Esophagus (tissue), 2 donors: ENCODE data around the gene DBR1. TPM values are rescaled to one million over a fixed set of nuclear protein-coding genes. Genes with fewer than 3 reads are reported as not detected.

Experiments used
- H3K27ac ChIP-seq, 2 donors: one replicate each; pipeline ENCODE4 v1.5.1; 2013; ENCODE audit warnings: low read depth in 2 of 2, mild to moderate bottlenecking in 2 of 2, inconsistent platforms in 1 of 2, low read length in 1 of 2, moderate library complexity in 1 of 2
- H3K27me3 ChIP-seq, 2 donors: one replicate each; pipeline ENCODE4 v1.6.1; 2013; ENCODE audit warnings: low read length in 2 of 2, control low read depth in 1 of 2, mild to moderate bottlenecking in 1 of 2; ENCODE audit not compliant: insufficient read depth in 2 of 2, control insufficient read depth in 1 of 2
- H3K36me3 ChIP-seq, 2 donors: one replicate each; pipeline ENCODE4 v1.6.1; 2013; ENCODE audit warnings: low read length in 1 of 2; ENCODE audit not compliant: control insufficient read depth in 2 of 2, insufficient read depth in 2 of 2
- H3K4me1 ChIP-seq, 2 donors: one replicate each; pipeline ENCODE4 v1.6.1; 2013; ENCODE audit warnings: low read length in 1 of 2; ENCODE audit not compliant: control insufficient read depth in 2 of 2, insufficient read depth in 2 of 2
- H3K4me3 ChIP-seq, 2 donors: one replicate each; pipeline ENCODE4 v1.5.1; 2013; ENCODE audit warnings: low read length in 2 of 2, mild to moderate bottlenecking in 2 of 2, low read depth in 1 of 2, moderate library complexity in 1 of 2
- H3K9me3 ChIP-seq, 2 donors: one replicate each; pipeline ENCODE4 v1.6.1; 2013; ENCODE audit warnings: mild to moderate bottlenecking in 2 of 2, low read depth in 1 of 2, low read length in 1 of 2, moderate library complexity in 1 of 2; ENCODE audit not compliant: control insufficient read depth in 2 of 2, insufficient read depth in 1 of 2
- WGBS, 2 donors: extraction: QIAGEN DNeasy Blood & Tissue Kit; methylation state at CpG; one replicate each; pipeline ENCODE4 v1.1.7; 2013; 5-methylcytosine and 5-hydroxymethylcytosine counted together
- polyA plus RNA-seq, 2 donors: library from polyadenylated mRNA; stranded (reverse); fragments of 200-250 nt; gene quantifications; one replicate each; pipeline ENCODE4 v1.2.3, GENCODE V29; 2013
- donor health status: healthy with polysubstance abuse.
- donor health status: Bipolar disorder and iron deficiency.

DBR1 gene
- polyA plus RNA-seq, 2 donors: 3.6 to 6.3 TPM

DNA sequence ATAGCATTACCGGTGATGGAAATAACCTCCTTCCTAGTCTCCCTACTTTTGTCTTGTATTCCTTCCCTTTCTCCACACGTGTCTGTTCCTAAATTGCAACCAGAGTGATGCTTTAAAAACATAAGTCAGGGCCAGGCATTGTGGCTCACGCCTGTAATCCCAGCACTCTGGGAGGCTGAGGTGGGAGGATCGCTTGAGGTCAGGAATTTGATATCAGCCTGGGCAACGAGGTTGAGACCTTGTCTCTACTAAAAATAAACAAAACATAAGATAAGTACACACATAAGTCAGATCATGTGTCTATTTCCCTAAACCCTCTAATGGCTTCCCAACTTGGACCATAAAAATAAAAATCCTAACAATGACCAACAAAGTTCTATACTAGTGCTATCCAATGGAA lies 30.8 kb upstream of the DBR1 start:
- Histone ChIP-seq H3K9me3 (no peaks in the 10 kb centered on the region), H3K4me3 (no peak overlapping the region), H3K27me3 (no peaks in the 10 kb centered on the region), H3K36me3 (peaks cover 0 to 3% of the 10 kb centered on the region in 2 donors), H3K4me1 (no peaks in the 10 kb centered on the region), H3K27ac (no peak overlapping the region)
- 79 to 83% methylated on average over 5 of the region's 5 CpGs for WGBS, 2 donors

DNA sequence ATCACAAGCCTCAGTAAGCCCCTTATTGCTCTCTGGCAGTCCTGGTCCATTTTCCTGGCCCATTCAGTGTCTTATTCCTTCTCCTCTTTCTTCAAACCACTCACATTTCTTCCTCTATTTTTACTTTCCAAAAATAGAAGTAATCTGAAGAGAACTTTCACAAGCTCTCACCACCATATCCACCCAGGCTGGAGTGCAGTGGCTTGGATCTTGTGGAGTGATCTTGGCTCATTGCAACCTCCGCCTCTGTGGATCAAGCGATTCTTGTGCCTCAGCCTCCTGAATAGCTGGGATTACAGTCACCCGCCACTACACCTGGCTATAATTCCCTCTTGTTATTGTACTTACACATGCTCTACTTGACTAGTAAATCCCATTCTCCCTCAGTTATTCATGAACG lies 29.2 kb upstream of the DBR1 start:
- no peak overlapping the region for H3K4me3 ChIP-seq
- no peaks in the 10 kb centered on the region for H3K4me1 ChIP-seq
- H3K36me3 ChIP-seq: peaks cover 0 to 3% of the 10 kb centered on the region in 2 donors
- no peak overlapping the region for H3K27ac ChIP-seq
- 79 to 82% methylated on average over 4 of the region's 4 CpGs for WGBS, 2 donors
- no peaks in the 10 kb centered on the region for H3K9me3 ChIP-seq
- H3K27me3 ChIP-seq: no peaks in the 10 kb centered on the region

GRCh38 chr3:138202945-138203701 lies 28.4 kb upstream of the DBR1 start:
- Histone ChIP-seq H3K27me3 (no peaks in the 10 kb centered on the region), H3K4me1 (no peaks in the 10 kb centered on the region)
- 84 to 93% methylated on average over 3 of the region's 3 CpGs for WGBS, 2 donors

GRCh38 chr3:138200424-138200823 lies 25.7 kb upstream of the DBR1 start:
- Histone ChIP-seq H3K9me3 (no peaks in the 10 kb centered on the region), H3K27me3 (no peaks in the 10 kb centered on the region), H3K4me1 (no peaks in the 10 kb centered on the region), H3K36me3 (peaks cover 0 to 3% of the 10 kb centered on the region in 2 donors), H3K4me3 (no peak overlapping the region), H3K27ac (no peak overlapping the region)
- WGBS, 2 donors: 84 to 86% methylated on average over 1 of the region's 1 CpG

More at GRCh38 chr3:138202945-138203701, 28.4 kb upstream of the DBR1 start:
- H3K9me3 ChIP-seq: no peaks in the 10 kb centered on the region
- H3K4me3 ChIP-seq: no peak overlapping the region
- peaks cover 0 to 3% of the 10 kb centered on the region in 2 donors for H3K36me3 ChIP-seq
- H3K27ac ChIP-seq: no peak overlapping the region

DNA sequence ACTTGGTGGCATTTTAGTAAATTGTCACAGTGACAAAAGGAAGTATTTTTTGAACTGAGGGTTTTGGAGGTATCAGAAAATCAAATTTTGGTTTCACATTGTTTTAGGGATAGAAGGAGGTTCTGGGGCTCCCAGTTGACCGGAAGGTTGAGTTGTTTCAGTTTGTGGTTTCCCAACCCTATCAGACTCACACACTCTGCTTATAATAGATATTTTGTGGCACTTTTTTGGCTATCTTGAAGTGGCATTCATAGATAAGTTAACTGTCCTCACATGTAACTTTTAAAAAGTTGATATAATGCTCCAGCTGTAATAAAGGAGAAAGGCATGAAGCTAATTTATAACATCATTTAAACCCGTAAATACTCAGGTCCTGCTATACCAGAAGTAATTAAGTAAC lies 25.1 kb upstream of the DBR1 start:
- Histone ChIP-seq H3K4me3 (no peak overlapping the region), H3K9me3 (no peaks in the 10 kb centered on the region), H3K4me1 (no peaks in the 10 kb centered on the region), H3K27ac (no peak overlapping the region), H3K36me3 (no peaks in the 10 kb centered on the region), H3K27me3 (no peaks in the 10 kb centered on the region)
- 81 to 86% methylated on average over 2 of the region's 2 CpGs for WGBS, 2 donors

DNA sequence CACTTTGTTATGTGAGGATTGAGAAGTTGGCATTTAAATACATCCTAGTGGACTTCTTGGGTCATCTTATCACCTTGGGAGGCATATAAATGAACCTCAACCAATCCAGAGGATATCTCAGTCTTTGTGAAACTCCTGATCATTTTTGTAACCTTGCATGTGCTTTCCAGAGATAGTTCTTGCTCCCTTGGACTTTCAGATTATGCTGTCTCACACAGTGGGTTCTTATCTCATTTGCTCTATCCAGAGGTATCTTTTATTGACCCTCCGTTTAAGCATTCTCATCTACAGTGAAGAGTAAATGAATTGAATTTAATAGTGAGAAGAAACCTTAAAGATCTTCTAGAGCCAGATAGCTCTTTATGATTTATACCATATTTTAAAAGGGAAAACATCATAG lies 22.8 kb upstream of the DBR1 start:
- H3K4me1 ChIP-seq: no peaks in the 10 kb centered on the region
- H3K9me3 ChIP-seq: no peaks in the 10 kb centered on the region
- no peak overlapping the region for H3K27ac ChIP-seq
- no peak overlapping the region for H3K4me3 ChIP-seq
- no peaks in the 10 kb centered on the region for H3K27me3 ChIP-seq
- no peaks in the 10 kb centered on the region for H3K36me3 ChIP-seq
- WGBS, 2 donors: 73 to 92% methylated on average over 1 of the region's 1 CpG

GRCh38 chr3:138197058-138197457 lies 22.3 kb upstream of the DBR1 start:
- H3K27me3 ChIP-seq: no peaks in the 10 kb centered on the region
- no peaks in the 10 kb centered on the region for H3K9me3 ChIP-seq
- H3K36me3 ChIP-seq: no peaks in the 10 kb centered on the region
- H3K4me3 ChIP-seq: no peak overlapping the region
- WGBS, 2 donors: 75 to 87% methylated on average over 5 of the region's 5 CpGs
- no peak overlapping the region for H3K27ac ChIP-seq
- no peaks in the 10 kb centered on the region for H3K4me1 ChIP-seq

DNA sequence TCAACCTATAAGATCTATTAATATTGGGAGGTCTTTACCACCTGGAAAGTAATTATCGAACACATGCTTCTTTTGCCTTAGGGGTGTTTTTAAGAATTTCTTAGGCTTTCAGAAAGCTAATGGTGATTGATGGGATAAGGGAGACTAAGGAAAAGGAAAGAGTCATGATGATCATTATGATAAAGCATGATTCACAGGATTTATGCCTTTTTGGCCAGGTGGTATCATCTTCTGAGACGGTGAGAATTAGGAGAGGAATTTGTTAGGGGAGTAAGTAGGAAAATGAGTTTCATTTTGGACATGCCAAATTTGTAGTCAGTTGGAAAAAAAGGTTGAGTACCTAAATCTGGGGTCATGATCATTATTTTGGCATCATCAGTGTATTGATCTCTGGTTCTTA lies 21.3 kb upstream of the DBR1 start:
- Histone ChIP-seq H3K36me3 (no peaks in the 10 kb centered on the region), H3K4me3 (no peak overlapping the region), H3K9me3 (no peaks in the 10 kb centered on the region), H3K27ac (no peak overlapping the region), H3K4me1 (no peaks in the 10 kb centered on the region), H3K27me3 (no peaks in the 10 kb centered on the region)
- 78 to 90% methylated on average over 2 of the region's 2 CpGs for WGBS, 2 donors

DNA sequence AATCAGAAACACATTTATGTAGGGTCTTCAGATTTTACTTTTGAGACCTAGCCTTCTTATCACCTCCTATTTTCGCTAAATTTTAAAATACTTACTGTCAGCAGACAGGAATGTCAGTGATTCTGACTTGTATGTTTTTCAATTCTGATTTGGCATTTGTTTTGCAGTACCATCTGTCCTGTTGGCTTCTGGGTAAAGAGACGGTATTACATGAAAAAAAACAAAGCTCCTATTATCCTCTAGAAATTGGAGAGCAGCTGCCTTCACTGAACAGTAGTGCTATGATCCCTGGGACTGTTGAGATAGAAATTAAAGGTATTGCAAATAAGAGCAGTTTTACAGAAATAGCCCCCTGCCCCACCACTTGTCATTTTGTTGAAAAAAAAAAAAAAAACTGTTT lies 20.8 kb upstream of the DBR1 start:
- 72 to 80% methylated on average over 2 of the region's 2 CpGs for WGBS, 2 donors
- H3K4me1 ChIP-seq: no peaks in the 10 kb centered on the region
- no peaks in the 10 kb centered on the region for H3K36me3 ChIP-seq
- H3K4me3 ChIP-seq: no peak overlapping the region
- no peak overlapping the region for H3K27ac ChIP-seq
- H3K9me3 ChIP-seq: no peaks in the 10 kb centered on the region
- no peaks in the 10 kb centered on the region for H3K27me3 ChIP-seq
